Fibroblast of pulmonary artery (primary cell): ENCODE results near the gene NPY4R2.
"Not testable (repeated sequence)": the region's sequence is repeated elsewhere in the genome, so short reads cannot be mapped to it uniquely, and the experiment has no call there.

ENCODE experiments used
- DNase-seq: peaks from one replicate; pipeline ENCODE4 v3.0.0-alpha.2; 2010; ENCODE audit warnings: low read depth
- H3K4me3 ChIP-seq: replicated peaks from 2 replicates; pipeline ENCODE4 v1.5.1; 2011; ENCODE audit warnings: low read depth, mild to moderate bottlenecking, control low read depth, low read length, moderate library complexity

Gene NPY4R2

GRCh38 chr10:47972077-47972476, 53.6 kb downstream of the NPY4R2 start:
- DNase-seq, H3K4me3 ChIP-seq: not testable (repeated sequence)
